Renal pelvis (tissue), 12 donors: Measurements from ENCODE around the gene RBM42. TPM values are rescaled to one million over a fixed set of nuclear protein-coding genes. Genes with fewer than 3 reads are reported as not detected.
"Not testable (repeated sequence)": the region's sequence is repeated elsewhere in the genome, so short reads cannot be mapped to it uniquely, and the experiment has no call there.

Experiments used
- DNase-seq: peaks from one replicate; pipeline ENCODE4 v3.0.0-alpha.2; 2013
- long read RNA-seq, 16 experiments: transcript quantifications; one replicate each; lab custom pipeline, GENCODE V29; 2026
- polyA plus RNA-seq, 3 donors: library from polyadenylated mRNA; unstranded; fragments of 120-200 nt; gene quantifications; one replicate each; pipeline ENCODE4 v1.2.1, GENCODE V29; 2013; ENCODE audit not compliant: insufficient read length in 3 of 3

RBM42 gene, protein sequence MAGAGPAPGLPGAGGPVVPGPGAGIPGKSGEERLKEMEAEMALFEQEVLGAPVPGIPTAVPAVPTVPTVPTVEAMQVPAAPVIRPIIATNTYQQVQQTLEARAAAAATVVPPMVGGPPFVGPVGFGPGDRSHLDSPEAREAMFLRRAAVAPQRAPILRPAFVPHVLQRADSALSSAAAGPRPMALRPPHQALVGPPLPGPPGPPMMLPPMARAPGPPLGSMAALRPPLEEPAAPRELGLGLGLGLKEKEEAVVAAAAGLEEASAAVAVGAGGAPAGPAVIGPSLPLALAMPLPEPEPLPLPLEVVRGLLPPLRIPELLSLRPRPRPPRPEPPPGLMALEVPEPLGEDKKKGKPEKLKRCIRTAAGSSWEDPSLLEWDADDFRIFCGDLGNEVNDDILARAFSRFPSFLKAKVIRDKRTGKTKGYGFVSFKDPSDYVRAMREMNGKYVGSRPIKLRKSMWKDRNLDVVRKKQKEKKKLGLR
- polyA plus RNA-seq: 10 to 100 TPM; 66.7 to 93.3 (median 84.2) TPM
- long read RNA-seq, donor 1, transcript RBM42-207 (4 exons, 1,012 nt): minor isoform, 5 of 76 reads
- long read RNA-seq, donor 1, transcript RBM42-201 (10 exons, 1,680 nt): major isoform, 17 of 76 reads
- long read RNA-seq, donor 1, partial matches to known transcripts: 18 of 76 reads
- long read RNA-seq, donor 1, other reads (novel, unspliced or antisense): 33 of 76 reads
- long read RNA-seq, donor 2, transcript RBM42-201 (10 exons, 1,680 nt): major isoform, 33 of 99 reads
- long read RNA-seq, donor 2, partial matches to known transcripts: 19 of 99 reads
- long read RNA-seq, donor 2, other reads (novel, unspliced or antisense): 45 of 99 reads
- long read RNA-seq, donor 3, transcript RBM42-201 (10 exons, 1,680 nt): major isoform, 17 of 63 reads
- long read RNA-seq, donor 3, partial matches to known transcripts: 21 of 63 reads
- long read RNA-seq, donor 3, other reads (novel, unspliced or antisense): 22 of 63 reads
- long read RNA-seq, donor 4, transcript RBM42-203 (9 exons, 1,609 nt): minor isoform, 6 of 120 reads
- long read RNA-seq, donor 4, transcript RBM42-201 (10 exons, 1,680 nt): major isoform, 35 of 120 reads
- long read RNA-seq, donor 4, partial matches to known transcripts: 24 of 120 reads
- long read RNA-seq, donor 4, other reads (novel, unspliced or antisense): 53 of 120 reads
- long read RNA-seq, donor 5, partial matches to known transcripts: 10 of 30 reads
- long read RNA-seq, donor 5, other reads (novel, unspliced or antisense): 15 of 30 reads
- long read RNA-seq, donor 6, transcript RBM42-201 (10 exons, 1,680 nt): major isoform, 12 of 37 reads
- long read RNA-seq, donor 6, partial matches to known transcripts: 7 of 37 reads
- long read RNA-seq, donor 6, other reads (novel, unspliced or antisense): 15 of 37 reads
- long read RNA-seq, donor 7, transcript RBM42-203 (9 exons, 1,609 nt): minor isoform, 5 of 98 reads
- long read RNA-seq, donor 7, transcript RBM42-201 (10 exons, 1,680 nt): major isoform, 22 of 98 reads
- long read RNA-seq, donor 7, partial matches to known transcripts: 54 of 98 reads
- long read RNA-seq, donor 7, other reads (novel, unspliced or antisense): 17 of 98 reads
- long read RNA-seq, donor 8, transcript RBM42-201 (10 exons, 1,680 nt): major isoform, 8 of 20 reads
- long read RNA-seq, donor 8, partial matches to known transcripts: 0 of 20 reads
- long read RNA-seq, donor 8, other reads (novel, unspliced or antisense): 9 of 20 reads
- long read RNA-seq, donor 9, transcript RBM42-201 (10 exons, 1,680 nt): major isoform, 31 of 129 reads
- long read RNA-seq, donor 9, partial matches to known transcripts: 48 of 129 reads
- long read RNA-seq, donor 9, other reads (novel, unspliced or antisense): 46 of 129 reads
- long read RNA-seq, donor 10, transcript RBM42-201 (10 exons, 1,680 nt): major isoform, 26 of 81 reads
- long read RNA-seq, donor 10, partial matches to known transcripts: 31 of 81 reads
- long read RNA-seq, donor 10, other reads (novel, unspliced or antisense): 20 of 81 reads
- long read RNA-seq, donor 11, transcript RBM42-201 (10 exons, 1,680 nt): major isoform, 7 of 42 reads
- long read RNA-seq, donor 11, partial matches to known transcripts: 30 of 42 reads
- long read RNA-seq, donor 11, other reads (novel, unspliced or antisense): 0 of 42 reads
- long read RNA-seq, donor 12, transcript RBM42-203 (9 exons, 1,609 nt): minor isoform, 5 of 111 reads
- long read RNA-seq, donor 12, transcript RBM42-201 (10 exons, 1,680 nt): major isoform, 28 of 111 reads
- long read RNA-seq, donor 12, partial matches to known transcripts: 26 of 111 reads
- long read RNA-seq, donor 12, other reads (novel, unspliced or antisense): 49 of 111 reads
- long read RNA-seq, donor 13, transcript RBM42-201 (10 exons, 1,680 nt): major isoform, 6 of 36 reads
- long read RNA-seq, donor 13, partial matches to known transcripts: 19 of 36 reads
- long read RNA-seq, donor 13, other reads (novel, unspliced or antisense): 9 of 36 reads
- long read RNA-seq, donor 14: 0 reads
- long read RNA-seq, donor 15, transcript RBM42-203 (9 exons, 1,609 nt): minor isoform, 5 of 85 reads
- long read RNA-seq, donor 15, transcript RBM42-201 (10 exons, 1,680 nt): major isoform, 24 of 85 reads
- long read RNA-seq, donor 15, partial matches to known transcripts: 18 of 85 reads
- long read RNA-seq, donor 15, other reads (novel, unspliced or antisense): 33 of 85 reads
- long read RNA-seq, donor 16, transcript RBM42-201 (10 exons, 1,680 nt): major isoform, 23 of 72 reads
- long read RNA-seq, donor 16, partial matches to known transcripts: 16 of 72 reads
- long read RNA-seq, donor 16, other reads (novel, unspliced or antisense): 29 of 72 reads

DNA sequence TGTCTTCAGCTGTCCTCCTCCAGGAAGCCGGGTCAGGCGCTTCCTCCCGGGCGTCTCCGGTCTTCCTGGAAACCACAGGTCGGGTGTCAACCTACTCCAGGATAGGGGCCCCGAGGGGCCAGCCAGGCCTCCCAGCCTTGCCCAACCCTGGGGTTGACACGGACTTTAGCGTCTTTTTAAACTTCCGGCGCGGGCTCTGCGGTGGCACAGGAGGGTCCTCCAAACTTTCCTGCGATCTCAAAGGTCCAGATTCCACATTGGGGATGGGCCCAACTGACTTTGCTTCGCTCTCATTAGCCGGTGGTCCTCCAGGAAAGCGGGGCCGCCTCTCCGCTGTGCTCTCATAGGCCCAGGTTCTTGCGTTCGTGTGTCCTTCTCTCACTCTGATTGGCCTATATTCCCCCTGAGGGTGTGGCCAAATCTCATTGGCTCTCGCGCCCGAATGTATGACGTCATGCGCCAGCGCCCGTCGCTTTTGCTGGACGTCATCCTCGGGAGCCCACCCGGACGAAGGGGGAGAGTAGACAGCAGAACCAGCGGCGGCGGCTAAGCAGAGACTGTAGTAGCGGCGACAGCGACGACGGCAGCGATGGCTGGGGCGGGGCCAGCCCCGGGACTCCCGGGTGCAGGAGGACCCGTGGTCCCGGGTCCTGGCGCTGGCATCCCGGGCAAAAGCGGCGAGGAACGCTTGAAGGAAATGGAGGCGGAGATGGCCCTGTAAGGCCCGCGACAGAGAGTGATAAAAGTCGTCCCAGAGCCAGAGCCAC is at the start of gene RBM42:
Gene RBM42, plus strand, starts transcription at position 472 of the 767 bp plus-strand sequence. Its CDS starts 118 bp downstream, at position 590.
- DNase-seq: peak; percentile 99

DNA sequence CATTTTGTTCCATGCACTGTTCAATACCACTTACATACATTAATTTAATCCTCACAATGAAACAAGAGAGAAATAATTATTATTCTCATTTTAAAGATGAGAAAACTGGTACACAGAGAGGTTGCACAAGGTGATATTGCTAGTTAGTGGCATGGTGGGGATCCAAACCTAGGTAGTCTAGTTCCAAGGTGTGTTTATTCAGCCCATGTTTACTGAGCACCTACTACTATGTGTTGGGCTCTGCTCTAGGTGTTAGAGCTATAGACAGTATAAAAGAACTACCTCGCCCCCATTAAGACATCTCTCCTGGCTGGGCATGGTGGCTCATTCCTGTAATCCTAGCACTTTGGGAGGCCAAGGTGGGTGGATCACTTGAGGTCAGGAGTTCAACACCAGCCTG is 46.1 kb upstream of the RBM42 start:
- DNase-seq: no peak

DNA sequence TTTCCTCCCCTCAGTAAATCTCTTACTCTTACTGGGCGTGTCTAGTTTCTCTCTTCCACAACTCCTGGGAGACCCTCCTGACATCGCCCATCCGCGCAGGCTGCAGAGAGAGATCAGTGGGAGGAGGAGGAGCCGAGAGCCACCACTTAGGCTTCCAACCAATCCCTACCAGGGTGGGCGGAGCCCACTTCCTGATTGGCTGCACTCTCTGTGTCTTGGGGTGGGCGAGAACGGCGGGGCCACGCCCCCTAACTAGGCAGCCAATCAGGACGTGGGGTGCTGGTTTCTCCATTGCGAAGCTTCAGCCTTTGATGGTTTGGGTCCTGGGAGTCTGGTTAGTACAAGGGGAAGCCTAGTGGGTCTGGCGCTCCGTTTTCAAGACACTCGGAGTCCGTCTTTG is 43.0 kb upstream of the RBM42 start, which contains the start of gene PMIS2:
Gene PMIS2, plus strand, starts transcription at position 326 of the 400 bp plus-strand sequence. CDS start 87 bp downstream, outside the sequence.
- DNase-seq: no peak

DNA sequence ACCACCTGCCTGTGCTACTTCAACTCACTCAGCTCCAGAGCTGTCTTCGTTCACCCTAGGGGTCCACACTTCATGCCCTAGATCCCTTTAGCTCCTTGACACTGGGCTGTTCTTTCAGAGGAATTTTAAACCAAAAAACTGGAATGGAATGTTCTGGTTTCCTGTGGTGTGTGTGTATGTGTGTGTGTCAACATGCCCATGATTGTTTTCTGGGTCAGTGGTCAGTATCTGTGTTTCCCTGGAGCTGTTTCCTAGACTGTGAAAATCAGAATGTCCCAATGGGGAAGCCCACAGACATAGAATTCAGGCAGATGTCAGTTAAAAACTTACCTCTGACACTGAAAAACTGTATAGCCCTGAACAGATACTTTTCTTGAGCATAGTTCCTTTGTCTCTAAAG is 41.5 kb upstream of the RBM42 start:
- DNase-seq: no peak

DNA sequence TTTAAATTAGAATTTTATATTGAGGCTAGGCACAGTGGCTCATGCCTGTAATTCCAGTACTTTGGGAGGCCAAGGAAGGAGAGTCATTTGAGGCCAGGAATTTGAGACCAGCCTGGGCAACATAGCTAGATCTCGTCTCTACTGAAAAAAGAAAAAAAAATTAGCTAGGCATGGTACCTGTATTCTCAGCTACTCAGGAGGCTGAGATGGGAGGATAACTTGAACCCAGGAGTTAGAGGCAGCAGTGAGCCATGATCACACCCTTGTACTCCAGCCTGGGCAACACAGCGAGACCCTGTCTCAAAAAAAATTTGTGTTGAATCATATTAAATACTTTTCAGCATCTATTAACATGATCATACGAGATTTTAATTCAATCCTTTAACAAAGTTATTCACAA is 38.0 kb upstream of the RBM42 start:
- no peak for DNase-seq

DNA sequence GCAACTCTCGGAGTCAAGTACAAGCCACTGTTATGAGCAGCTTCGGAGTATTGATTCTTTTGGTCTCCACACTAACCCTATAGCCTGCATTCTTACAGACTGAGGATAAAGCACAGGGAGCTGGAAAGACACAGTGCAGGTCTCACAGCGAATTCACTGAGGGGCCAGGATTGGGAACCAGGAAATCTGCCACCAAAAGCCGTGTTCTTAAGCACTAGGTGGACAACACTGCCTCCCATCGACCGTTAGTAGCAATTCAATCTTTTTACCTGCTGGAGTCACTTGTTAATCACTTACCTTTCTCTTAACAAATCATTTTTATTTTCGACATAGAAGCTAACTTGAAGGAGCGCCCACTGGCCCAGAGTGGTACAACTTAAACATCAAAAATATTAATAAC is 36.6 kb upstream of the RBM42 start:
- peak; percentile 54 for DNase-seq

DNA sequence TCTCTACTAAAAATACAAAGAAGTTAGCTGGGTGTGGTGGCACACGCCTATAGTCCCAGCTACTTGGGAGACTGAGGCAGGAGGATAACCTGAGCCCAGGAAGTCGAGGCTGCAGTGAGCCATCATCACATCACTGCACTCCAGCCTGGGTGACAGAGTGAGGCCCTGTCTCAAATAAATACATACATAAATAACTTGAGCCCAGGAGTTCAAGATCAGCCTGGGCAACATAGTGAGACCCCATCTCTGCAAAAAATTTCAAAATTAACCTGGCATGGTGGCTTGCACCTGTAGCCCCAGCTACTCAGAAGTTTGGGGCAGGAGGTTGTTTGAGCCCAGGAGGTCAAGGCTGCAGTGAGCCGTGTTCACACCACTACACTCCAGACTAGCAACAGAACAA is 33.8 kb upstream of the RBM42 start:
- not testable (repeated sequence) for DNase-seq

DNA sequence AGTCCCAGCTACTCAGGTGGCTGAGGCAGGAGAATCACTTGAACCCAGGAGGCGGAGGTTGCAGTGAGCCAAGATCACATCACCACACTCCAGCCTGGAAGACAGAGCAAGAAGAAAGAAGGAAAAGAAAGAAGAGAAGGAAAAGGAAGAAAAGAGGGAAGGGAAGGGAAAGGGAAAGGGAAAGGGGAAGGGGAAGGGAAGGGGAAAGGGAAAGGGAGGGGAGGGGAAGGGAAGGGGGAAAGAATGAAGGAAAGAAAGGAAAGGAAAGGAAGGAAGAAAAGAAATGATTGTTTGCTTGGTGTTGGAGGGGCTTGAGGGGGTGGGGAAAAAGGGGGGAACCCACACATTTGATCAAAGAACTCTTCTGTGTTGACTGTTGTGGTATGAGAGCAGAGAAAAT is 32.9 kb upstream of the RBM42 start:
- DNase-seq: no peak

DNA sequence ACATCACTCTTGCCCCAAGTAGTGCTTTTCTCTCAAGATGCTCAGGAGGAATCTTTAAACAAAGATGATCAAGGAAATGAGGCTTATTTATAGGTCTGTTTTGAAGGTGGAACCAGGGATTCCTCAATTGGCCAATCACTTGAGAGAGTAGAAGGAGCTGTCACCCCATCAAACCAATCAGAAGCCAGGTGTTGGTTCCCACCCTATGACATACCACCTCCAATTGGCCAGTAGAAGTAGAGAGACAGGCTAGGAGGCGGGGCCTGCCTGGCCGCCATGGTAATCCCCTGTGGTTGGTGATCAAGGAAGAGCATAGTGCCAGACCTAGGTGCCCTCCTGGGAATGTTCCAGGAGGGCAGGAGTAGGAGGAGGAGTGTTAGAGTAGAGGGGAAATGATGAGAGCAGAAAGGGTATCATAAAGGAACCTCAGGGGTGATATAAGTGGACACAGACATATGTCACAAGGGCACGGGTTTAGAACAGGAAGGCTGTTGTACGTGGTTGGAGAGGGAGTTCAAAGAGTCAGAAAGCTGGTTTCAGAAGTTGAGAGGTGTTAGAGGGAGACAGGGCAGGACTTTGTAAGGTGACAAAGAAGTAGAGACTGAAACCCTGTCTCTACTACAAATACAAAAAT is 32.4 kb upstream of the RBM42 start:
- no peak for DNase-seq

DNA sequence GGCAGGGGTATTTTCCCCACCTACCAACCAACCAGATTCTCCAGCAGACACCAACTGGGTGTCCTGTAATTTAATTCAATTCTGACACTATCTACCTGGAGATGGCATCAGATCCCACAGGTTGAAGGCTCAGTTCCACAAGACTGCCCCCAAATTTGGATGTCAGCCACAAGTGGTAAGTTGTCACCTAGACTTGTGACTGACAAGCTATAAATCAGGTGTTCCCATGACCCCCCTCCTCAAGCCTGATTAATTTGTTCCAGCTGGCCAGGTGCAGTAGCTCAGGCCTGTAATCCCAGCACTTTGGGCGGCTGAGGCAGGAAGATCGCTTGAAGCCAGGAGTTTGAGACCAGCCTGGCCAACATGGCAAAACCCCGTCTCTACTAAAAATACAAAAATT is 26.9 kb upstream of the RBM42 start:
- DNase-seq: no peak

DNA sequence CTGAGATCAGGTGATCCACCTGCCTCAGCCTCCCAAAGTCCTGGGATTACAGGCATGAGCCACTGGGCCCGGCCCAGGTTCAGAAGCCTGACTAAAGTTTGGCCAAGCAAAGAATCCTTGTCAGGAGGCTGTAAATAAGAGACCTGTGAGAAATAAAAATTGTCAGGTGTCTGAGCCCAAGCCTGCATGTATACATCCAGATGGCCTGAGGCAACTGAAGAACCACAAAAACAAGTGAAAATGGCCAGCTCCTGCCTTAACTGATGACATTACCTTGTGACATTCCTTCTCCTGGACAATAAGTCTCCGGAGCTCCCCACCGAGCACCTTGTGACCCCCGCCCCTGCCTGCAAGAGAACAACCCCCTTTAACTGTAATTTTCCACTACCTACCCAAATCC is 24.4 kb upstream of the RBM42 start:
- DNase-seq: not testable (repeated sequence)

DNA sequence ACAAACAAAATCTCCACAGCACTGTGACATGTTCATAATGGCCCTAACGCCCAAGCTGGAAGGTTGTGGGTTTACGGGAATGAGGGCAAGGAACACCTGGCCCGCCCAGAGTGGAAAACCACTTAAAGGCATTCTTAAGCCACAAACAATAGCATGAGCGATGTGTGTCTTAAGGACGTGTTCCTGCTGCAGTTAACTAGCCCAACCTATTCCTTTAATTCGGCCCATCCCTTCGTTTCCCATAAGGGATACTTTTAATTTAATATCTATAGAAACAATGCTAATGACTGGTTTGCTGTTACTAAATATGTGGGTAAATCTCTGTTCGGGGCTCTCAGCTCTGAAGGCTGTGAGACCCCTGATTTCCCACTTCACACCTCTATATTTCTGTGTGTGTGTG is 21.7 kb upstream of the RBM42 start:
- DNase-seq: not testable (repeated sequence)

DNA sequence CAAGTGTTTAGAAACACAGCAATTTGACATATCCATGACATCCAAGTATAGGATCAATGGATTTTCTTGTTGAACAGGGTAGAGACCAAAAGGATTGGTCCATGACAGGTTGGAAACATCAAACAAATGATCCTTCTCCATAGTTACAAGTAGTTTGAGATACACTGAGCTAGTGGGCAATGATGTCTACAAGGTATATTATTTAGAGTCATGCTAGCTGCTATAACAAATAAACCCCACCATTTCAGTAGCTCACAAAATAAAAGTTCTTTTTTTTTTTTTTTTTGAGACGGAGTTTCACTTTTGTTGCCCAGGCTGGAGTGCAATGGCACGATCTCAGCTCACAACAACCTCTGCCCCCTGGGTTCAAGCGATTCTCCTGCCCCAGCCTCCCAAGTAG is 21.2 kb upstream of the RBM42 start:
- no peak for DNase-seq

DNA sequence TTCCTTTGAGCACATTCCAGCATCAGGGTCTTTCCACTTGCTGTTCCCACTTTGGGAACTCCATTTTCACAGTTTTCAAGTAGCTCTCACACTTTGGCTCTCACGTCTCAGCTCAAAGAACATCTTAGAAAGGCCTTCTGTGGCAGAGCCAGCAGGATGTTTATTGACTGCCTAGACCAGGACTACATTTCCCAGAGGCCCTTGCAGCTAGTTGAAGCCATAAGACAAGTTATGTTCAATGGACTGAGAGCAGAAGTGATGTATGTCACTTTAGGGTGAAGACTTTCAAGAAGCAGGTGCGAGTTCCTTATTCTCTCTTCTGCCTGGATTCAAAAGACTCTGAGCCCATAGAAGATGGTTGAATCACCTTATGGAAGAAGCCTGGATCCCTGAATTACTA is 20.6 kb upstream of the RBM42 start:
- DNase-seq: no peak

DNA sequence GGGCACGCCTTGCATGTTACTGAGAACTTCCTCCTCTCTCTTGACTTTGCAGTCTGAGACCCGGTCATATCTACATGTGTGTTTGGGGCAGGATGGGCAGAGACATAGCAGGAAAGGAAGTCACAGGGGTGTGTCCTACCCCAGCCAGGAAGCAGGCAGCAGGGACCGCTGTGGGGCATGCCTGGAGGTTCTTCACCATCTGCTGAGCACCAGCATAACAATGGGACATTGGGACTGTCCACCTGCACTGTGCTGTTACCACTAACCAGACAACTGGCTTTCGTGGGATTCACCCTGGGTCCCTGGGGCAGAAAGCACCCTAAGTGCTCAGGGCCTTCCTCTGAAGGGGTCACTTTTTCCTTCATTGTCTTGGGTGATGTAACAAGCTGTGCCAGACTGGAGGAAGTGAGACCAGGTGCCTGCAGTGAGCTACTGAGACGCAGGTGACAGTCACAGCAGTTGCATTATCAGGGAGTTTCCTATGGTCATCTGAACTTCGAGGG is 18.9 kb upstream of the RBM42 start:
- no peak for DNase-seq

DNA sequence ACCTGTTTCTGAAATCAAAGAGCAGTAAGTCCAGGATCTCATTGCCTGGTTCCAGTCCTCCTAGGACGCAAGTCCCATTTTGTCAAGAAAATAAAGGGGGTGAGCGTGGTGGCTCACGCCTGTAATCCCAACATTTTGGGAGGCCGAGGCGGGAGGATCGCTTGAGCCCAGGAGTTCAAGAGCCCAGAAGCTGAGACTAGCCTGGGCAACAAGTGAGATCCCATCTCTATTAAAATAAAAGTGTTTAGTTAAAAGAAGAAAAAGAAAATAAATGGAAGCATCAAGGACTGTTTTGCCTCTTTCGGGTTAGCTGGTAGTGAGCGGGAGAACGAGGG is 16.6 kb upstream of the RBM42 start:
- no peak for DNase-seq
